ENCODE results near the gene SGSM2. TPM values are rescaled to one million over a fixed set of nuclear protein-coding genes. Genes with fewer than 3 reads are reported as not detected.

The SGSM2 gene
- total and polyA plus RNA-seq, 2 of the 13 experiments (the other 11 are each of a cell fraction or from before 2014, with no cell fraction given), result 30.4 to 51.3 TPM

GRCh38 chr17:2396568-2397246, 59.4 kb downstream of the SGSM2 start (continued):
- TF ChIP-seq CSRNP1 (CRISPR knock-in tag; IDR thresholded peaks at IDR 0.05), result 0 out of 2 replicates have a peak, but pooled peaks have one; percentile 49
- TF ChIP-seq PRDM4 (CRISPR knock-in tag; IDR thresholded peaks at IDR 0.05; ENCODE audit: borderline replicate concordance), result no peak
- no peak for TF ChIP-seq ZNF138 (CRISPR knock-in tag; IDR thresholded peaks at IDR 0.05; ENCODE audit: low read depth)
- 0 out of 2 replicates have a peak, but pooled peaks have one; percentile 32 for TF ChIP-seq NFKB2 (CRISPR knock-in tag; IDR thresholded peaks at IDR 0.05; ENCODE audit: borderline replicate concordance)
- TF ChIP-seq NFIC (IDR thresholded peaks at IDR 0.05; ENCODE audit: low read length), result no peak
- no peak for TF ChIP-seq RBAK (CRISPR knock-in tag; IDR thresholded peaks at IDR 0.05)
- TF ChIP-seq IRF1 (CRISPR knock-in tag; IDR thresholded peaks at IDR 0.05; ENCODE audit: low read depth), result no peak
- TF ChIP-seq ZBTB14 (CRISPR knock-in tag; IDR thresholded peaks at IDR 0.05), result no peak
- 0 out of 2 replicates have a peak, but pooled peaks have one; percentile 42 for TF ChIP-seq ZNF772 (CRISPR knock-in tag; IDR thresholded peaks at IDR 0.05)
- TF ChIP-seq ZBTB2 (CRISPR knock-in tag; IDR thresholded peaks at IDR 0.05; ENCODE audit: low read depth), result no peak
- no peak for TF ChIP-seq ZSCAN30 (CRISPR knock-in tag; IDR thresholded peaks at IDR 0.05)
- no peak for TF ChIP-seq FOXP1 (IDR thresholded peaks at IDR 0.05)
- TF ChIP-seq FOXP1 (CRISPR knock-in tag; IDR thresholded peaks at IDR 0.05), result 0 out of 2 replicates have a peak, but pooled peaks have one; percentile 17
- TF ChIP-seq ZNF737 (CRISPR knock-in tag; IDR thresholded peaks at IDR 0.05; ENCODE audit: borderline replicate concordance), result no peak
- no peak for TF ChIP-seq ETS1 (CRISPR knock-in tag; IDR thresholded peaks at IDR 0.05)
- no peak for TF ChIP-seq SSRP1 (CRISPR knock-in tag; IDR thresholded peaks at IDR 0.05)
- TF ChIP-seq ZNF776 (CRISPR knock-in tag; IDR thresholded peaks at IDR 0.05), result no peak
- TF ChIP-seq ELF1 (CRISPR knock-in tag; IDR thresholded peaks at IDR 0.05), result peak; percentile 64
- no peak for TF ChIP-seq ZNF782 (CRISPR knock-in tag; IDR thresholded peaks at IDR 0.05; ENCODE audit: borderline replicate concordance)

All from HepG2 (cell line).